Fibroblast of skin of scalp (primary cell): Measurements from ENCODE around the gene CEP85L.

ENCODE experiments used
- DNase-seq: peaks from one replicate; pipeline ENCODE4 v3.0.0-alpha.2; 2013

The CEP85L gene

GRCh38 chr6:118620202-118620601 lies 31.2 kb downstream of the CEP85L start:
- no peak for DNase-seq

- DNase-seq = peak; percentile 32
Observed at GRCh38 chr6:118618676-118619377, 32.6 kb downstream of the CEP85L start.

- DNase-seq = no peak
Observed at GRCh38 chr6:118617417-118617816, 34.0 kb downstream of the CEP85L start.

- DNase-seq = no peak
Observed at GRCh38 chr6:118611334-118611733, 40.1 kb downstream of the CEP85L start.

GRCh38 chr6:118606858-118607257 lies 44.5 kb downstream of the CEP85L start:
- DNase-seq = no peak

- no peak for DNase-seq
Observed at GRCh38 chr6:118606268-118606667, 45.1 kb downstream of the CEP85L start.

- DNase-seq = no peak
Observed at GRCh38 chr6:118603372-118603771, 48.0 kb downstream of the CEP85L start.

GRCh38 chr6:118602300-118602699 lies 49.1 kb downstream of the CEP85L start:
- DNase-seq = no peak

- no peak for DNase-seq
Observed at GRCh38 chr6:118598324-118598723, 53.1 kb downstream of the CEP85L start.

GRCh38 chr6:118597636-118598035 lies 53.8 kb downstream of the CEP85L start:
- DNase-seq = no peak

GRCh38 chr6:118596774-118597320 lies 54.5 kb downstream of the CEP85L start:
- no peak for DNase-seq

- no peak for DNase-seq
Observed at GRCh38 chr6:118594877-118595276, 56.5 kb downstream of the CEP85L start.

- no peak for DNase-seq
Observed at GRCh38 chr6:118591897-118592296, 59.5 kb downstream of the CEP85L start.

GRCh38 chr6:118589649-118590365 lies 61.6 kb downstream of the CEP85L start:
- no peak for DNase-seq

GRCh38 chr6:118589186-118589585 lies 62.2 kb downstream of the CEP85L start:
- DNase-seq = peak; percentile 12

- peak; percentile 36 for DNase-seq
Observed at GRCh38 chr6:118588626-118589025, 62.8 kb downstream of the CEP85L start.

GRCh38 chr6:118586746-118587485 lies 64.5 kb downstream of the CEP85L start:
- DNase-seq = no peak

- DNase-seq = no peak
Observed at GRCh38 chr6:118584911-118585310, 66.5 kb downstream of the CEP85L start.

GRCh38 chr6:118581489-118581959 lies 69.9 kb downstream of the CEP85L start:
- DNase-seq = peak; percentile 68

- peak; percentile 73 for DNase-seq
Observed at GRCh38 chr6:118580585-118581419, 70.6 kb downstream of the CEP85L start.

- DNase-seq = no peak
Observed at GRCh38 chr6:118579786-118580185, 71.6 kb downstream of the CEP85L start.

GRCh38 chr6:118578617-118579016 lies 72.8 kb downstream of the CEP85L start:
- no peak for DNase-seq
